GM19351 (cell line): ENCODE data around the gene FOXA3.

ENCODE experiments used
- ATAC-seq: cut with Tn5 transposase; IDR thresholded peaks from one replicate; pipeline ENCODE4 v1.9.1; 2021; ENCODE audit warnings: mild to moderate bottlenecking, moderate library complexity; ENCODE audit not compliant: unreplicated experiment

The FOXA3 gene

GRCh38 chr19:45872095-45872919 lies 8.2 kb downstream of the FOXA3 start:
- no peak for ATAC-seq

- no peak for ATAC-seq
Observed at GRCh38 chr19:45873219-45873772, 9.2 kb downstream of the FOXA3 start.

- ATAC-seq, result no peak
Observed at GRCh38 chr19:45874620-45874966, 10.5 kb downstream of the FOXA3 start.

GRCh38 chr19:45876161-45876410 lies 12.0 kb downstream of the FOXA3 start:
- no peak for ATAC-seq

- no peak for ATAC-seq
Observed at GRCh38 chr19:45876411-45877197, 12.5 kb downstream of the FOXA3 start.

GRCh38 chr19:45878043-45878794 lies 14.1 kb downstream of the FOXA3 start:
- no peak for ATAC-seq

- no peak for ATAC-seq
Observed at GRCh38 chr19:45879055-45879454, 14.9 kb downstream of the FOXA3 start.

GRCh38 chr19:45879971-45880370 lies 15.8 kb downstream of the FOXA3 start:
- no peak for ATAC-seq

GRCh38 chr19:45881082-45881908 lies 17.2 kb downstream of the FOXA3 start:
- ATAC-seq, result no peak

GRCh38 chr19:45881909-45882528 lies 17.9 kb downstream of the FOXA3 start:
- ATAC-seq, result no peak

GRCh38 chr19:45882652-45883585 lies 18.8 kb downstream of the FOXA3 start:
- no peak for ATAC-seq

GRCh38 chr19:45883586-45883880 lies 19.4 kb downstream of the FOXA3 start:
- no peak for ATAC-seq

GRCh38 chr19:45883881-45884681 lies 20.0 kb downstream of the FOXA3 start:
- no peak for ATAC-seq

- no peak for ATAC-seq
Observed at GRCh38 chr19:45884682-45885555, 20.8 kb downstream of the FOXA3 start.

GRCh38 chr19:45885556-45886426 lies 21.7 kb downstream of the FOXA3 start, which contains the start of gene IRF2BP1:
Gene IRF2BP1 (minus strand): TSS chr19:45886141. CDS start chr19:45885774, 367 bp downstream.
- no peak for ATAC-seq

- peak; percentile 50 for ATAC-seq
Observed at GRCh38 chr19:45886427-45887199, 22.5 kb downstream of the FOXA3 start.
